Bronchial epithelial cell (primary cell): Measurements from ENCODE around the gene RET. TPM values are rescaled to one million over a fixed set of nuclear protein-coding genes. Genes with fewer than 3 reads are reported as not detected.

ENCODE experiments used
- DNase-seq: peaks from one replicate; pipeline ENCODE4 v3.0.0-alpha.2; 2010; ENCODE audit warnings: low read depth
- FAIRE-seq: peaks from 2 replicates; lab custom pipeline; 2011; peaks lifted over from hg19 to GRCh38; lab: Jason Lieb, UNC
- H3K27me3 ChIP-seq: 2 replicates; pipeline ENCODE4 v1.5.1; 2011; ENCODE audit warnings: low read length; ENCODE audit not compliant: control insufficient read depth, insufficient read depth
- H3K36me3 ChIP-seq: 2 replicates; pipeline ENCODE4 v1.5.1; 2011; ENCODE audit warnings: low read length; ENCODE audit not compliant: control insufficient read depth, insufficient read depth
- H3K4me3 ChIP-seq: 2 replicates; pipeline ENCODE4 v1.5.1; 2011; ENCODE audit warnings: mild to moderate bottlenecking, low read depth, low read length, control low read depth
- CTCF ChIP-seq: IDR thresholded peaks from 2 replicates; pipeline ENCODE4 v1.5.1; 2011; ENCODE audit warnings: mild to moderate bottlenecking, moderate library complexity, low read length, control low read depth, inconsistent platforms; ENCODE audit not compliant: insufficient read depth, severe bottlenecking
- total RNA-seq: library from RNA; depleted of rRNA; stranded (reverse); fragments of >200 nt; gene quantifications from 2 replicates; pipeline ENCODE4 v1.2.1, GENCODE V29; 2014

The RET gene
- total RNA-seq, 1 donor from 2014 or later = 0.53 TPM

DNA sequence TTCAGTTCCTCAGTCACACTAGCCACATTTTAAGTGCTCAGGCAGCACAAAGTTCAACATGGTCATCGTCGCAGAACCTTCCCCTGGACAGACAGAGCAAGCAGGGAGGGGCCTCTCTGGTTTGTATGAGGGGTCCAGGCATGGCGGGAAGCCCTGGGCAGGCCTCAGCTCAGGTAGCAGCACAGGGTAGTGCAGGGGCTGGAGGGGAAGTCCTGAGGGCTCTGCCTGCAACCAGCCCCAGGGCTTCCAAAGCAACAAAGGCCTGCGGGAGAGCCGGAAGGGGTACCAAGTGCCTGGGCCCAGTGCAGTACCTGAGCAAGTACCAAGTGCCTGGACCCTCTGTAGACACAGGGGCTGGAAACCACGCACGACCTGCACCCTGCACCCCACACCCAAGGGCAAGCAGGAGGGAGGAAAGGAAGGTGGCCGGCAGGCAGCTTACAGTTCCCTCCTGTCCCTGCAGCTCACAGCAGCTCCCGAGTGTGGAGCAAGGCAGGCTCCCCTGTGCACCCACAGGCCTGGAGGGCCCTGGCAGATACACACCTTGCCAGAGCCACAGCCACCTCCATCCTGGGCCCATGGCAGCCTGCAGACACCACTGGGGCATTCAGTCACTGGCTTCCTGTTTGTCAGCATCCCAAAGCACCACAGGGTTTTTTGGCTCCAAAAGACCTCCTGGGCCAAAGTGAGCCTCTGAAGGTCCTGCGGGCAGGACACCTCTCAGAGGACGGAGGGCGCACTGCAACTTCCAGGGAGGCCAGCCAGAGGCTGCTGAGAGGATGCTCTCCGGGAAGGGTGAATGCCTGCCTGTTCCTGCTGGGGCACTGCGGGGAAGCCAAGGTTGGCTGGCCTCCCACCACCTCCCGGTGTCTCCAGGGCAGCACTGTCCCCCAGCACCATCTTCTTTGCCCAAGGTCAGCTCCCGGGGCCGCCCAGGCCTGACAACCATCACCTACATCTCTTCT lies 6.5 kb upstream of the RET start:
- no peak overlapping the region for H3K4me3 ChIP-seq
- TF ChIP-seq CTCF = no peak
- DNase-seq = no peak
- no peak for FAIRE-seq
- no peaks in the 10 kb centered on the region for H3K36me3 ChIP-seq
- H3K27me3 ChIP-seq = no peaks in the 10 kb centered on the region

DNA sequence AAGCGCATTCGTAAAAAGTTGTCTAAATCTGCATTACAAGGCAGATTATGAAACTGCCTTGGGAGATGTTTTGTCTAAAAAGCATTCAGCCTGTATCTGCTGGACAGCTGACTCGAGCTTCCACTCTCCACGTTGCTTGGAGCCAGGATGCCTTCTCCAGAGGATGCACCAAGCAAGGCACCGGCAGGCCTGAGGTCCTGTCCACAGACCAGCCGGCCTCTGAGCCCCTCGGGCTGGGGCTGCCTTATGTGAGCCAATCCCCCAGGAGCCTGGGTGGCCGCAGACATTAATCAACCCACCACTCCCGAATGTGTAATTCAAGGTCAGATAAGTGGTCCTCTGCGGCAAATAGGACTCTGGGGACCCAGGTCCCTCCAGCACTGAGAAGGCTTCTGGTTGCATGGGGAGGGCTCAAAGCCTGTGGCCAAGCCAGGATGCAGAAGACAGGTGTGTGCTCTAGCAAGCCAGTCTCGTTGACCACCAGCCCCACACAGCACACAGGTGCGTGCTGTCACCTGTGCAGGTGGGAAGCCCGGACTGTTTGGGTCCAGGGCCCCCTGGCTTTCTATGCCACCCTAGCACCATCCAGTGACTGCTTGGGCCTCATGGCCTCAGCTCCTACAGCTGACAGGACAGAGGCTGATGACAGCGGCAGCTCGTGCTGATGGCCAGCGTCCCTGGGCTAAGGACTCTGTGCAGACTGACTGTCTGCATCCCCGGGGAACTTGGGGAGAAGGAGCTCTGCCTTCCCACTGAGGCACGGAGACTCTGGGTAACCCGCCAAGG lies 4.8 kb upstream of the RET start:
- Histone ChIP-seq H3K36me3 (no peaks in the 10 kb centered on the region), H3K4me3 (no peak overlapping the region), H3K27me3 (peaks cover 3% of the 10 kb centered on the region)
- FAIRE-seq (no peak), DNase-seq (no peak)
- TF ChIP-seq CTCF = no peak

GRCh38 chr10:43073191-43073590 lies 3.7 kb upstream of the RET start:
- DNase-seq (no peak), FAIRE-seq (no peak)
- peaks cover 6% of the 10 kb centered on the region for H3K27me3 ChIP-seq
- no peak for TF ChIP-seq CTCF
- H3K36me3 ChIP-seq = no peaks in the 10 kb centered on the region
- H3K4me3 ChIP-seq = no peak overlapping the region

GRCh38 chr10:43073721-43074120 lies 3.1 kb upstream of the RET start:
- Histone ChIP-seq H3K36me3 (no peaks in the 10 kb centered on the region), H3K27me3 (peaks cover 9% of the 10 kb centered on the region), H3K4me3 (no peak overlapping the region)
- no peak for TF ChIP-seq CTCF
- no peak for FAIRE-seq
- DNase-seq = no peak

GRCh38 chr10:43074409-43074808 lies 2.5 kb upstream of the RET start:
- no peaks in the 10 kb centered on the region for H3K36me3 ChIP-seq

More at GRCh38 chr10:43074409-43074808, 2.5 kb upstream of the RET start:
- DNase-seq = no peak
- no peak for TF ChIP-seq CTCF
- peaks cover 9% of the 10 kb centered on the region for H3K27me3 ChIP-seq
- no peak for FAIRE-seq
- no peak overlapping the region for H3K4me3 ChIP-seq
